Common myeloid progenitor, CD34-positive (primary cell): Measurements from ENCODE around the gene SLC41A1.

Experiments used
- CTCF ChIA-PET: fragments of 350-600 bp; sonication (Branson Sonifier 250); formaldehyde crosslinking; loops from one replicate; lab custom pipeline; 2021; ENCODE audit warnings: antibody characterized with exemption; lab: Charles Lee
- POLR2A ChIA-PET: fragments of 350-600 bp; sonication (Branson Sonifier 250); formaldehyde crosslinking; loops from one replicate; lab custom pipeline; 2021; ENCODE audit warnings: antibody characterized with exemption; lab: Charles Lee
- DNase-seq, 3 donors: peaks; one replicate each; pipeline versions ENCODE4 v3.0.0 to v3.0.0-alpha.2; 2013
- H3K27ac ChIP-seq, 2 experiments: 1 replicate in 1 of 2; 2 replicates in 1 of 2; pipeline ENCODE4 v1.7.0; 2013; ENCODE audit warnings: inconsistent platforms in 2 of 2, low read length in 2 of 2, mild to moderate bottlenecking in 2 of 2, low read depth in 1 of 2, moderate library complexity in 1 of 2; ENCODE audit not compliant: severe bottlenecking in 2 of 2, insufficient read depth in 1 of 2, poor library complexity in 1 of 2
- H3K27me3 ChIP-seq, 5 experiments: replicated peaks in 2 of 5; 1 replicate in 3 of 5; 2 replicates in 2 of 5; pipeline versions ENCODE4 v1.6.1 to v1.7.0; 2013; ENCODE audit warnings: low read length in 4 of 5, mild to moderate bottlenecking in 2 of 5, moderate library complexity in 2 of 5, inconsistent platforms in 1 of 5; ENCODE audit not compliant: insufficient read depth in 5 of 5, control insufficient read depth in 4 of 5
- H3K36me3 ChIP-seq, 4 experiments: 1 replicate in 2 of 4; 2 replicates in 2 of 4; pipeline versions ENCODE4 v1.6.1 to v1.7.0; 2013; ENCODE audit warnings: low read length in 3 of 4, control low read depth in 1 of 4, mild to moderate bottlenecking in 1 of 4; ENCODE audit not compliant: control insufficient read depth in 4 of 4, insufficient read depth in 4 of 4
- H3K4me1 ChIP-seq, 4 experiments: 1 replicate in 3 of 4; 2 replicates in 1 of 4; pipeline versions ENCODE4 v1.6.1 to v1.7.1; 2013; ENCODE audit warnings: low read length in 3 of 4, mild to moderate bottlenecking in 3 of 4, control low read depth in 1 of 4, inconsistent platforms in 1 of 4, moderate library complexity in 1 of 4; ENCODE audit not compliant: control insufficient read depth in 4 of 4, insufficient read depth in 4 of 4; ENCODE audit errors: control extremely low read depth in 1 of 4
- H3K4me3 ChIP-seq, 7 experiments: 1 replicate in 4 of 7; 2 replicates in 3 of 7; pipeline versions ENCODE4 v1.5.1 to v1.7.0; 2013; ENCODE audit warnings: mild to moderate bottlenecking in 7 of 7, low read length in 6 of 7, moderate library complexity in 6 of 7, inconsistent platforms in 2 of 7, low read depth in 2 of 7, control low read depth in 1 of 7; ENCODE audit not compliant: insufficient read depth in 4 of 7, control insufficient read depth in 1 of 7; ENCODE audit errors: extremely low read depth in 1 of 7
- H3K9me3 ChIP-seq, 5 experiments: 1 replicate in 4 of 5; 2 replicates in 1 of 5; pipeline versions ENCODE4 v1.6.1 to v1.7.1; 2013; ENCODE audit warnings: low read length in 4 of 5, mild to moderate bottlenecking in 2 of 5, inconsistent platforms in 1 of 5, low read depth in 1 of 5, moderate library complexity in 1 of 5; ENCODE audit not compliant: control insufficient read depth in 4 of 5, insufficient read depth in 2 of 5; ENCODE audit errors: control extremely low read depth in 1 of 5
- WGBS: methylation state at CpG from one replicate; pipeline ENCODE4 v1.1.5; 2013; ENCODE audit not compliant: insufficient coverage; 5-methylcytosine and 5-hydroxymethylcytosine counted together

Gene SLC41A1

GRCh38 chr1:205751036-205751651 lies 61.9 kb downstream of the SLC41A1 start:
- WGBS, result 81% methylated on average over 12 of the region's 13 CpGs
- POLR2A ChIA-PET, result no interaction called here
- CTCF ChIA-PET, result interaction anchor here (1.3 kb wide), 1 partner anchor 9 kb away, joined by 4 read pairs; no protein-coding TSS in a partner anchor
- Histone ChIP-seq H3K27me3 (no peaks in the 10 kb centered on the region), H3K27ac (peak overlapping the region in 1 of 2 experiments; percentile 98), H3K9me3 (no peaks in the 10 kb centered on the region), H3K4me3 (peak overlapping the region in 1 of 7 experiments; percentile 92), H3K36me3 (peaks cover 0 to 14% (median 0%) of the 10 kb centered on the region in 4 experiments), H3K4me1 (peaks cover 13 to 26% (median 19%) of the 10 kb centered on the region in 4 experiments)
- peak; percentile 51 to 71 (median 60) for DNase-seq

GRCh38 chr1:205750138-205751035 lies 62.6 kb downstream of the SLC41A1 start, which contains the start of gene NUCKS1:
NUCKS1 (minus strand) TSS chr1:205750182; CDS start chr1:205749973, 209 bp downstream.
- 0% methylated on average over 26 of the region's 27 CpGs for whole genome bisulfite sequencing
- peak; percentile 100 for DNase-seq
- H3K36me3 ChIP-seq, result peaks cover 0 to 14% (median 0%) of the 10 kb centered on the region in 4 experiments
- H3K27me3 ChIP-seq, result no peaks in the 10 kb centered on the region
- CTCF ChIA-PET, result interaction anchor here (1.3 kb wide), 1 partner anchor 10 kb away, joined by 4 read pairs; no protein-coding TSS in a partner anchor
- H3K27ac ChIP-seq, result peak within 1 kb of the TSS; percentile 97 to 98
- peaks cover 13 to 31% (median 19%) of the 10 kb centered on the region in 4 experiments for H3K4me1 ChIP-seq
- H3K9me3 ChIP-seq, result no peaks in the 10 kb centered on the region
- POLR2A ChIA-PET, result interaction anchor here (0.8 kb wide), 1 partner anchor 35 kb away, joined by 3 read pairs; no protein-coding TSS in a partner anchor
- H3K4me3 ChIP-seq, result peak within 1 kb of the TSS; percentile 82 to 99 (median 94)

GRCh38 chr1:205749234-205750137 lies 63.5 kb downstream of the SLC41A1 start:
- CTCF ChIA-PET, result interaction anchor here (0.8 to 1.7 kb wide), 4 partner anchors 9 to 90 kb away, joined by 3 to 6 read pairs (median 4); no protein-coding TSS in a partner anchor
- peak overlapping the region; percentile 97 to 98 for H3K27ac ChIP-seq
- POLR2A ChIA-PET, result interaction anchor here (0.6 to 1.2 kb wide), 5 partner anchors 12 to 49 kb away, joined by 3 to 7 read pairs (median 4); partner anchors contain the start of gene RAB29
- no peaks in the 10 kb centered on the region for H3K27me3 ChIP-seq
- WGBS, result under 1% methylated on average over 26 of the region's 81 CpGs
- H3K4me1 ChIP-seq, result peaks cover 13 to 31% (median 19%) of the 10 kb centered on the region in 4 experiments
- DNase-seq, result peak; percentile 95 to 98 (median 98)
- H3K9me3 ChIP-seq, result no peaks in the 10 kb centered on the region
- H3K36me3 ChIP-seq, result peaks cover 0 to 14% (median 0%) of the 10 kb centered on the region in 4 experiments
- H3K4me3 ChIP-seq, result peak overlapping the region; percentile 82 to 99 (median 94)

- H3K4me3 ChIP-seq, result peak overlapping the region; percentile 82 to 99 (median 94)
- no peaks in the 10 kb centered on the region for H3K27me3 ChIP-seq
- WGBS, result 4% methylated on average over 18 of the region's 25 CpGs
- ChIA-PET CTCF (interaction anchor here (0.5 to 1.7 kb wide), 6 partner anchors 11 to 91 kb away, joined by 3 to 6 read pairs (median 4); no protein-coding TSS in a partner anchor), POLR2A (interaction anchor here (0.6 to 1.2 kb wide), 5 partner anchors 11 to 73 kb away, joined by 3 to 7 read pairs (median 4); partner anchors contain the start of gene RAB29)
- peak; percentile 71 to 87 (median 83) for DNase-seq
- peak overlapping the region; percentile 91 to 98 for H3K27ac ChIP-seq
- H3K4me1 ChIP-seq, result peaks cover 13 to 35% (median 19%) of the 10 kb centered on the region in 4 experiments
- H3K9me3 ChIP-seq, result no peaks in the 10 kb centered on the region
- H3K36me3 ChIP-seq, result peaks cover 0 to 14% (median 1%) of the 10 kb centered on the region in 4 experiments
Measured at GRCh38 chr1:205748403-205749233, 64.4 kb downstream of the SLC41A1 start.

DNA sequence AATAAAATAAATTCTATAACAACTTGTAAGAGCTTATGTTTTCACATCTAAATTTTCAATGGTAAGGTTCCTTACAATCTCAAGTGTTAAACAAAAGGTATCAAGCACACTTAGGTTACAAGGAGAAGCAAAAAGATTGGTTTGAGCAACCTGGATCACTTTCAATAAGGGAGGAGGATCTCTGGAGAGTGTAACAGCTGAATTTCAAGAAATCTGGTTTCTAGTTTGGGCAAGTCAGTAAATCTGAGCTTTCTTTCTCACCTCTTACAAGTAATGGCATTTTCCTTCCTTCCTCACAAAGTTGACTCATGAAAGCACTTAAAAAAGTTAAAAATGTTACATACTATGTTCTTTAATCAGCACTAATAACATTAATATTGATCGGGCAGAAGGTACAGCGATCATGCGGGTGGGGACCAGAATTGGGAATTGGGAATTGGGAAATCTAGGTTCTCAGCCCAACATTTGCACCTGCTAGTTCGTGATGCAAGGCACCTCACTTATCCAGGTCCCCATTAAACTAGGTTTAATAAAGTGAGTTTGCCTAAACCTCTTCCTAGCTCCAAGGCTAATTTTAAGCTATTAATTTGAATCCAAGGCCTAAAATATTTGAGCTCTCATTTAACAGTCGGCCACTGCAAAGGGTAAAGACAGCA lies 66.1 kb downstream of the SLC41A1 start:
- DNase-seq, result no peak
- peak overlapping the region in 4 of 7 experiments; percentile 1 to 92 (median 51) for H3K4me3 ChIP-seq
- H3K36me3 ChIP-seq, result peaks cover 0 to 14% (median 2%) of the 10 kb centered on the region in 4 experiments
- H3K27ac ChIP-seq, result no peak overlapping the region
- H3K9me3 ChIP-seq, result no peaks in the 10 kb centered on the region
- POLR2A ChIA-PET, result no interaction called here
- CTCF ChIA-PET, result interaction anchor here (0.9 to 3.1 kb wide), 9 partner anchors 8 to 231 kb away, joined by 3 to 9 read pairs (median 4); no protein-coding TSS in a partner anchor
- H3K4me1 ChIP-seq, result peaks cover 13 to 39% (median 21%) of the 10 kb centered on the region in 4 experiments
- WGBS, result 92% methylated on average over 4 of the region's 5 CpGs
- H3K27me3 ChIP-seq, result no peaks in the 10 kb centered on the region
